Measurements from ENCODE around the gene HDGFL3. TPM values are rescaled to one million over a fixed set of nuclear protein-coding genes. Genes with fewer than 3 reads are reported as not detected.
"Not testable (repeated sequence)": the region's sequence is repeated elsewhere in the genome, so short reads cannot be mapped to it uniquely, and the experiment has no call there.

Gene HDGFL3
- total RNA-seq, 3 donors from 2014 or later, result 19.0 to 42.4 (median 34.7) TPM

- TF ChIP-seq POLR2A (IDR thresholded peaks at IDR 0.05), result no peak
- TF ChIP-seq CTCF (IDR thresholded peaks at IDR 0.05), result no peak
- no peak for TF ChIP-seq POLR2AphosphoS5 (IDR thresholded peaks at IDR 0.05)
- DNase-seq (ENCODE audit: low spot score in 2 of 2), result no peak
- Histone ChIP-seq H3K27me3 (no peaks in the 10 kb centered on the region), H3K36me3 (no peaks in the 10 kb centered on the region), H3K27ac (no peak overlapping the region), H3K4me3 (no peak overlapping the region), H3K9me3 (no peaks in the 10 kb centered on the region), H3K4me1 (no peaks in the 10 kb centered on the region)
- intact Hi-C loops (cut with DNase I; ENCODE audit: low total_unique reads), result no loop called here
Measured at GRCh38 chr15:83087576-83087975, 120.0 kb downstream of the HDGFL3 start.

- H3K27ac ChIP-seq; DNase-seq (ENCODE audit: low spot score in 2 of 2); H3K36me3 ChIP-seq; intact Hi-C loops (cut with DNase I; ENCODE audit: low total_unique reads); H3K9me3 ChIP-seq; H3K27me3 ChIP-seq; H3K4me1 ChIP-seq; H3K4me3 ChIP-seq: not testable (repeated sequence)
Measured at GRCh38 chr15:83085864-83086552, 121.6 kb downstream of the HDGFL3 start.

- H3K27me3 ChIP-seq; H3K27ac ChIP-seq; H3K9me3 ChIP-seq; intact Hi-C loops (cut with DNase I; ENCODE audit: low total_unique reads); DNase-seq (ENCODE audit: low spot score in 2 of 2); H3K4me1 ChIP-seq; H3K4me3 ChIP-seq; H3K36me3 ChIP-seq: not testable (repeated sequence)
Measured at GRCh38 chr15:83085461-83085860, 122.2 kb downstream of the HDGFL3 start.

GRCh38 chr15:83082730-83083386, 124.8 kb downstream of the HDGFL3 start:
- no peak for TF ChIP-seq POLR2A (IDR thresholded peaks at IDR 0.05)
- no peak for TF ChIP-seq CTCF (IDR thresholded peaks at IDR 0.05)
- no peak for TF ChIP-seq POLR2AphosphoS5 (IDR thresholded peaks at IDR 0.05)
- DNase-seq (ENCODE audit: low spot score in 2 of 2), result no peak
- intact Hi-C loops (cut with DNase I; ENCODE audit: low total_unique reads), result no loop called here

GRCh38 chr15:83081256-83082014, 126.2 kb downstream of the HDGFL3 start:
- no peak for DNase-seq (ENCODE audit: low spot score in 2 of 2)
- TF ChIP-seq POLR2AphosphoS5 (IDR thresholded peaks at IDR 0.05) (no peak), POLR2A (IDR thresholded peaks at IDR 0.05) (no peak), CTCF (IDR thresholded peaks at IDR 0.05) (no peak)
- H3K4me1 ChIP-seq, result no peaks in the 10 kb centered on the region
- no peak overlapping the region for H3K4me3 ChIP-seq
- H3K9me3 ChIP-seq, result no peaks in the 10 kb centered on the region
- no peaks in the 10 kb centered on the region for H3K36me3 ChIP-seq
- H3K27me3 ChIP-seq, result peaks cover 0 to 10% of the 10 kb centered on the region in 2 donors
- H3K27ac ChIP-seq, result no peak overlapping the region
- intact Hi-C loops (cut with DNase I; ENCODE audit: low total_unique reads), result no loop called here

More at GRCh38 chr15:83082730-83083386, 124.8 kb downstream of the HDGFL3 start:
- Histone ChIP-seq H3K36me3 (no peaks in the 10 kb centered on the region), H3K4me3 (no peak overlapping the region), H3K4me1 (no peaks in the 10 kb centered on the region), H3K27ac (no peak overlapping the region), H3K27me3 (peaks cover 0 to 10% of the 10 kb centered on the region in 2 donors), H3K9me3 (no peaks in the 10 kb centered on the region)

GRCh38 chr15:83078712-83079111, 128.9 kb downstream of the HDGFL3 start:
- Histone ChIP-seq H3K36me3 (no peaks in the 10 kb centered on the region), H3K9me3 (peaks cover under 1% of the 10 kb centered on the region in 2 donors), H3K27me3 (peaks cover 0 to 10% of the 10 kb centered on the region in 2 donors), H3K4me1 (no peaks in the 10 kb centered on the region), H3K27ac (no peak overlapping the region), H3K4me3 (no peak overlapping the region)
- no peak for DNase-seq (ENCODE audit: low spot score in 2 of 2)
- intact Hi-C loops (cut with DNase I; ENCODE audit: low total_unique reads), result loop anchor here (10.0 kb wide), 1 partner anchor 906 kb away; no protein-coding TSS in a partner anchor
- TF ChIP-seq POLR2AphosphoS5 (IDR thresholded peaks at IDR 0.05), result no peak
- no peak for TF ChIP-seq POLR2A (IDR thresholded peaks at IDR 0.05)
- TF ChIP-seq CTCF (IDR thresholded peaks at IDR 0.05), result no peak

Data from breast epithelium (tissue), 4 donors.